Neural cell (in vitro differentiated cells): ENCODE measurements around the gene TGFA. TPM values are rescaled to one million over a fixed set of nuclear protein-coding genes. Genes with fewer than 3 reads are reported as not detected.

ENCODE experiments used
- H2AFZ ChIP-seq: fragments of 200-600, 300-800 bp; sonication (generic), shearing (Covaris generic); 2 replicates; pipeline ENCODE4 v1.6.0; 2014; ENCODE audit warnings: low read depth, mild to moderate bottlenecking, antibody characterized with exemption, low read length, moderate library complexity
- H3F3A ChIP-seq: fragments of 200-600 bp; shearing (Covaris generic); 2 replicates; pipeline ENCODE4 v1.6.1; 2016; ENCODE audit warnings: mild to moderate bottlenecking, moderate library complexity, mixed read lengths, antibody characterized with exemption, low read length; ENCODE audit not compliant: insufficient read depth, poor library complexity, severe bottlenecking
- H3K27ac ChIP-seq: fragments of 200-600, 300-800 bp; sonication (generic), shearing (Covaris generic); 2 replicates; pipeline ENCODE4 v1.5.1; 2014; ENCODE audit warnings: mild to moderate bottlenecking, low read length, moderate library complexity
- H3K27me3 ChIP-seq: fragments of 300-800, 200-600 bp; sonication (generic), shearing (Covaris generic); 2 replicates; pipeline ENCODE4 v1.6.0; 2014; ENCODE audit warnings: mild to moderate bottlenecking, low read depth, low read length, moderate library complexity; ENCODE audit not compliant: insufficient read depth
- H3K36me3 ChIP-seq: fragments of 300-800, 200-600 bp; sonication (generic), shearing (Covaris generic); 2 replicates; pipeline ENCODE4 v1.5.1; 2014; ENCODE audit warnings: mild to moderate bottlenecking, antibody characterized with exemption, low read length, moderate library complexity; ENCODE audit not compliant: insufficient read depth
- H3K4me2 ChIP-seq: fragments of 300-800, 200-600 bp; sonication (generic), shearing (Covaris generic); 2 replicates; pipeline ENCODE4 v1.6.0; 2014; ENCODE audit warnings: mild to moderate bottlenecking, low read length
- H3K4me3 ChIP-seq: fragments of 300-800, 200-600 bp; sonication (generic), shearing (Covaris generic); 2 replicates; pipeline ENCODE4 v1.5.1; 2014; ENCODE audit warnings: mild to moderate bottlenecking, low read length, moderate library complexity
- H3K79me2 ChIP-seq: fragments of 200-600 bp; shearing (Covaris generic); replicated peaks from 2 replicates; pipeline ENCODE4 v1.6.0; 2014; ENCODE audit warnings: mild to moderate bottlenecking, low read length, moderate library complexity; ENCODE audit not compliant: insufficient read depth
- H3K9ac ChIP-seq: fragments of 300-800, 200-600 bp; sonication (generic), shearing (Covaris generic); 2 replicates; pipeline ENCODE4 v1.6.1; 2016; ENCODE audit warnings: mild to moderate bottlenecking, low read length, mixed read lengths
- H3K9me2 ChIP-seq: fragments of 200-600 bp; shearing (Covaris generic); 2 replicates; pipeline ENCODE4 v1.6.1; 2016; ENCODE audit warnings: mild to moderate bottlenecking, low read length, mixed read lengths; ENCODE audit not compliant: insufficient read depth
- H3K9me3 ChIP-seq: fragments of 200-600, 300-800 bp; sonication (generic), shearing (Covaris generic); 2 replicates; pipeline ENCODE4 v1.6.1; 2016; ENCODE audit warnings: mild to moderate bottlenecking, mixed run types, low read length, moderate library complexity, mixed read lengths
- H4K20me1 ChIP-seq: fragments of 200-600 bp; shearing (Covaris generic); 2 replicates; pipeline ENCODE4 v1.6.1; 2016; ENCODE audit warnings: mild to moderate bottlenecking, mixed run types; ENCODE audit not compliant: insufficient read depth
- EP300 ChIP-seq: fragments of 450-650 bp; conservative IDR thresholded peaks from 2 replicates; pipeline ENCODE4 v1.6.1; 2014; ENCODE audit warnings: antibody characterized with exemption, mild to moderate bottlenecking, moderate library complexity; ENCODE audit not compliant: poor library complexity, severe bottlenecking
- EZH2 ChIP-seq: fragments of 200-600, 300-800 bp; shearing (Covaris generic), sonication (generic); IDR thresholded peaks from 2 replicates; pipeline ENCODE4 v1.6.1; 2014; ENCODE audit warnings: antibody characterized with exemption, low read length, borderline replicate concordance, mild to moderate bottlenecking; ENCODE audit not compliant: insufficient read depth, poor library complexity, severe bottlenecking
- MXI1 ChIP-seq: fragments of 450-650 bp; conservative IDR thresholded peaks from 2 replicates; pipeline ENCODE4 v1.6.1; 2014; ENCODE audit warnings: antibody characterized with exemption, mild to moderate bottlenecking; ENCODE audit not compliant: poor library complexity, severe bottlenecking
- POLR2AphosphoS5 ChIP-seq: IDR thresholded peaks from 2 replicates; pipeline ENCODE4 v1.6.1; 2012
- RAD21 ChIP-seq: fragments of 450-650 bp; conservative IDR thresholded peaks from 2 replicates; pipeline ENCODE4 v1.6.1; 2014; ENCODE audit warnings: antibody characterized with exemption, mild to moderate bottlenecking, moderate library complexity
- SMC3 ChIP-seq: fragments of 450-650 bp; conservative IDR thresholded peaks from 2 replicates; pipeline ENCODE4 v1.6.1; 2014; ENCODE audit warnings: antibody characterized with exemption, mild to moderate bottlenecking, moderate library complexity; ENCODE audit not compliant: poor library complexity
- TAF1 ChIP-seq: IDR thresholded peaks from 2 replicates; pipeline ENCODE4 v1.6.1; 2012; ENCODE audit warnings: low read depth
- polyA plus RNA-seq: library from polyadenylated mRNA; depleted of rRNA; stranded (reverse); fragments of >200 nt; gene quantifications from 2 replicates; pipeline ENCODE4 v1.2.3, GENCODE V29; 2014
- TF ChIP-seq, protein P1 (sequence below): fragments of 450-650 bp; IDR thresholded peaks from 2 replicates; pipeline ENCODE4 v1.5.1; 2014; ENCODE audit warnings: antibody characterized with exemption, mild to moderate bottlenecking, moderate library complexity; ENCODE audit not compliant: poor library complexity, severe bottlenecking
- TF ChIP-seq, protein P2 (sequence below): IDR thresholded peaks from 2 replicates; pipeline ENCODE4 v1.6.1; 2012; ENCODE audit warnings: borderline replicate concordance

Gene TGFA
- polyA plus RNA-seq, 1 donor from 2014 or later, result 0.85 TPM

DNA sequence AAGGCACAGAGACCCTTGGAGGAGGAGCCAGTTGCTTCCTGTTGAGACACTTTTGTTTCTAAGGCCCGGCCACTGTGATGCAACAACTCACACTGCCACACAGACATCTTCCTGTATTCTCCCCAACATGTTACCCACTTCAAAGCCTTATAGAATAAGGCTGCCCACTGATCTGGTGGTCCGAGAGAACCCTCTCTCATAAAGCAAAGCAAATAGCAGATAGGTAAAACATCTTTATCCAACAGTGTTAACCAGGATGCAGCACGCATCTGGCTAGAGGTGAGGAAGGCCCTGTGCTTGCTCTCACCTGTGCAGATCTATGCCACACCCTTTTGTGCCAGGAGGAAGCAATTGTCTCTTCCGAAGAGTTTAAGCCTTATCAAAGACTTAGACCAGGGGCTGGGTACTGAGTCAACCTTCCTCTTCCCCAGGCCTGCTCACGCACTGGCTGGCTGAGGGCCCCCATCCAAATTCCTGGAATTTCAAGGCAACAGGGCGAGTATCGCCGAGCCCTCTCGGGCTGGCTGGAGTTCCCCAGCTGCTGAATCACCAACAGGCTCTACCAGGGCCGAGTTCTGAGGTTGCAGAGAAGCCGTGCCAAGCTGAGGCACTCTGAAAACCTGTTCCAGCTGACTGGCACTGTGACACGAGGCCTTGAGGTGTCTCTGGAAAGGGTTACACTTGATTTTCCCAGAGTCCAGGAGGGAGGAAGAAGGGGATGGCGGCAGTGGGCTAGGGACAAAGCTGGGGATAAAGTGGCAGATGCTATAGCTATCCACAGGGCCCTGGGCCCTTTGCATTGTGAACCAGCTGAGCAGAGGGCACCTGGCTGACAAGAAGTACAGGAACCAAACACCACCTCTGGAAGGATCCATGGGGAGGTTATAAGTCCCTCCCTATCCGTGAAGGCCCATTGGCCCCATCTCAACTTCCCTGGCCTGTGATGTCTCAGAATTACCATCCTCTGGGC lies 29.3 kb downstream of the TGFA start:
- Histone ChIP-seq H3K79me2 (no peaks in the 10 kb centered on the region), H3K4me2 (no peak overlapping the region), H3K9ac (no peak overlapping the region), H3K9me2 (no peaks in the 10 kb centered on the region), H3F3A (no peaks in the 10 kb centered on the region), H3K36me3 (no peaks in the 10 kb centered on the region), H3K27me3 (no peaks in the 10 kb centered on the region), H3K4me3 (no peak overlapping the region), H4K20me1 (no peaks in the 10 kb centered on the region), H2AFZ (no peak overlapping the region), H3K27ac (no peak overlapping the region), H3K9me3 (no peaks in the 10 kb centered on the region)
- TF ChIP-seq EZH2 (no peak), EP300 (no peak), RAD21 (no peak), POLR2AphosphoS5 (no peak), MXI1 (no peak), SMC3 (no peak), TAF1 (no peak)
- TF ChIP-seq, protein P1, sequence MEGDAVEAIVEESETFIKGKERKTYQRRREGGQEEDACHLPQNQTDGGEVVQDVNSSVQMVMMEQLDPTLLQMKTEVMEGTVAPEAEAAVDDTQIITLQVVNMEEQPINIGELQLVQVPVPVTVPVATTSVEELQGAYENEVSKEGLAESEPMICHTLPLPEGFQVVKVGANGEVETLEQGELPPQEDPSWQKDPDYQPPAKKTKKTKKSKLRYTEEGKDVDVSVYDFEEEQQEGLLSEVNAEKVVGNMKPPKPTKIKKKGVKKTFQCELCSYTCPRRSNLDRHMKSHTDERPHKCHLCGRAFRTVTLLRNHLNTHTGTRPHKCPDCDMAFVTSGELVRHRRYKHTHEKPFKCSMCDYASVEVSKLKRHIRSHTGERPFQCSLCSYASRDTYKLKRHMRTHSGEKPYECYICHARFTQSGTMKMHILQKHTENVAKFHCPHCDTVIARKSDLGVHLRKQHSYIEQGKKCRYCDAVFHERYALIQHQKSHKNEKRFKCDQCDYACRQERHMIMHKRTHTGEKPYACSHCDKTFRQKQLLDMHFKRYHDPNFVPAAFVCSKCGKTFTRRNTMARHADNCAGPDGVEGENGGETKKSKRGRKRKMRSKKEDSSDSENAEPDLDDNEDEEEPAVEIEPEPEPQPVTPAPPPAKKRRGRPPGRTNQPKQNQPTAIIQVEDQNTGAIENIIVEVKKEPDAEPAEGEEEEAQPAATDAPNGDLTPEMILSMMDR, result no peak
- TF ChIP-seq, protein P2, sequence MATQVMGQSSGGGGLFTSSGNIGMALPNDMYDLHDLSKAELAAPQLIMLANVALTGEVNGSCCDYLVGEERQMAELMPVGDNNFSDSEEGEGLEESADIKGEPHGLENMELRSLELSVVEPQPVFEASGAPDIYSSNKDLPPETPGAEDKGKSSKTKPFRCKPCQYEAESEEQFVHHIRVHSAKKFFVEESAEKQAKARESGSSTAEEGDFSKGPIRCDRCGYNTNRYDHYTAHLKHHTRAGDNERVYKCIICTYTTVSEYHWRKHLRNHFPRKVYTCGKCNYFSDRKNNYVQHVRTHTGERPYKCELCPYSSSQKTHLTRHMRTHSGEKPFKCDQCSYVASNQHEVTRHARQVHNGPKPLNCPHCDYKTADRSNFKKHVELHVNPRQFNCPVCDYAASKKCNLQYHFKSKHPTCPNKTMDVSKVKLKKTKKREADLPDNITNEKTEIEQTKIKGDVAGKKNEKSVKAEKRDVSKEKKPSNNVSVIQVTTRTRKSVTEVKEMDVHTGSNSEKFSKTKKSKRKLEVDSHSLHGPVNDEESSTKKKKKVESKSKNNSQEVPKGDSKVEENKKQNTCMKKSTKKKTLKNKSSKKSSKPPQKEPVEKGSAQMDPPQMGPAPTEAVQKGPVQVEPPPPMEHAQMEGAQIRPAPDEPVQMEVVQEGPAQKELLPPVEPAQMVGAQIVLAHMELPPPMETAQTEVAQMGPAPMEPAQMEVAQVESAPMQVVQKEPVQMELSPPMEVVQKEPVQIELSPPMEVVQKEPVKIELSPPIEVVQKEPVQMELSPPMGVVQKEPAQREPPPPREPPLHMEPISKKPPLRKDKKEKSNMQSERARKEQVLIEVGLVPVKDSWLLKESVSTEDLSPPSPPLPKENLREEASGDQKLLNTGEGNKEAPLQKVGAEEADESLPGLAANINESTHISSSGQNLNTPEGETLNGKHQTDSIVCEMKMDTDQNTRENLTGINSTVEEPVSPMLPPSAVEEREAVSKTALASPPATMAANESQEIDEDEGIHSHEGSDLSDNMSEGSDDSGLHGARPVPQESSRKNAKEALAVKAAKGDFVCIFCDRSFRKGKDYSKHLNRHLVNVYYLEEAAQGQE, result no peak

DNA sequence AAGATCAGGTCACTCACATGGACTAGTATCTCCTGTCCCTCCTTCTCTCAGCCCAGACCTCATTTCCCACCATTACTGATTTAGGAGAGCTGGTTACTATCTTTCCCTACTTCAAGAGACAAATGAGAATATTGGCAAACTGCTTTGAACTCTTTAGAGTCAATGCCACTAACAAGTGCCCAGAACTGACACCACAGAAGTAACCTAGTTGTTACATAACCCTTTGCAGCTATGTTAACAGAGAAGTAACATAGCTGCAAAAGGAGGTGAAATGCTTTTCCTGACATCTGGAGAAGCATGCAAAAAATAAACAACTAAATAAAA lies 30.0 kb downstream of the TGFA start:
- no peaks in the 10 kb centered on the region for H3K79me2 ChIP-seq
- H3K9ac ChIP-seq, result no peak overlapping the region
- H3K4me3 ChIP-seq, result no peak overlapping the region
- H3K9me3 ChIP-seq, result no peaks in the 10 kb centered on the region
- TF ChIP-seq EP300 (no peak), EZH2 (no peak), RAD21 (no peak), SMC3 (no peak), POLR2AphosphoS5 (no peak), TAF1 (no peak), MXI1 (no peak)
- TF ChIP-seq, protein P1, result no peak
- TF ChIP-seq, protein P2, result no peak
- H3F3A ChIP-seq, result no peaks in the 10 kb centered on the region
- no peak overlapping the region for H2AFZ ChIP-seq
- H3K27ac ChIP-seq, result no peak overlapping the region
- H4K20me1 ChIP-seq, result no peaks in the 10 kb centered on the region
- H3K4me2 ChIP-seq, result no peak overlapping the region
- H3K27me3 ChIP-seq, result no peaks in the 10 kb centered on the region
- H3K9me2 ChIP-seq, result no peaks in the 10 kb centered on the region
- H3K36me3 ChIP-seq, result no peaks in the 10 kb centered on the region
